ENCODE measurements around the gene ANTKMT.

GRCh38 chr16:680967-681745 lies 39.8 kb upstream of the ANTKMT start:
- TF ChIP-seq CTCF (IDR thresholded peaks at IDR 0.05; ENCODE audit: poor library complexity) (peak; percentile 14), EZH2phosphoT487 (IDR thresholded peaks at IDR 0.05; ENCODE audit: low read depth, severe bottlenecking, unreplicated experiment) (no peak), EZH2 (IDR thresholded peaks at IDR 0.05; ENCODE audit: borderline replicate concordance) (no peak)
